KG1 (cell line): Measurements from ENCODE around the gene PDS5B.
"Not testable (repeated sequence)": the region's sequence is repeated elsewhere in the genome, so short reads cannot be mapped to it uniquely, and the experiment has no call there.

Experiments used
- DNase-seq: peaks from one replicate; lab custom pipeline; 2025; lab: John Stamatoyannopoulos, UW

Gene PDS5B

GRCh38 chr13:32802159-32802558 is 215.9 kb downstream of the PDS5B start:
- no peak for DNase-seq

DNA sequence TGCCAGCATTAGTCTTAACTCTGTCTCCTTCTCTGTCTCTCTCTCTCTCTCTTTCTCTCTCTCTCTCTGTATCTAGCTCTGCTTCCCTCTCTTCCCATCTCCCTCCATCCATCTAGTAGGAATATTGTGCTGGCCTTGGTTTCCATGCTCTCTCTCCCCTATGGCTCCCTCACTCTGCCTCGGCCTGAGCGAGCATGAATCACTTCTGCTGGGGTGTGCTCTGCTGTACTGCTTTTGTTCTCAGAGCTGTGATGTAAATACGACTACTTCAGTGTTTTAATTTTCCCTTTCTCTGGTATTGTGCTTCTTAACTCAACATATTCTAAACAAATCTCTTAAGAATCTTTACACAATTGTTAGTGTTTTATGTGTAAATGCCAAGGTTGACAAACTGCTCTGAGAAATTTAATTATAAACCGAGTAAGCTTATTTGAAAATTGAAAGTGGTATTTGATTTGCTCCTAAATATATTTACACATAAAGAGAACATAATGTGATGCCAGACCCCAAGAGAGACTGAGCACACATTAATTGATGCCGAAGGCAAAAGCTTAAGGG is 218.5 kb downstream of the PDS5B start:
- DNase-seq, result no peak

GRCh38 chr13:32811297-32811800 is 225.1 kb downstream of the PDS5B start:
- peak; percentile 14 for DNase-seq

GRCh38 chr13:32821149-32821688 is 235.0 kb downstream of the PDS5B start:
- no peak for DNase-seq

DNA sequence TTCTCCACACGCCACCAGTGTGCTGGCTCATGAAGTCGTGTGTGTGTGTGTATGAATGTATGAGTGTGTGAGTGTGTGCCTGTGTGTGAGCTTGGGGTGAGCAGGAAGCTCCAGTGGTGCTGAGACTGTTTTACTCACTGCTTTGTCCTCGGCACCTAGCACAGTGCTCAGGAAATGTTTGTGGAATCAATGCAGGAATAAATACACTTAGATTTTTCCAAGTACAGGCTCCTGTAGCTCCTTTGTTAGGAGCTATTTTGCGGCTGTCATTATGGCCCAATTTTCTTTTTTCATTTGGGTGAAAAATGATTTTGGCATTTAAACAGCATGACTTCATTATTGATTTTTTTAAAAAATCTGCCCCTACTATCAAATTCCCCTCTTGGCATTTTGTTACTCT is 236.5 kb downstream of the PDS5B start:
- no peak for DNase-seq

DNA sequence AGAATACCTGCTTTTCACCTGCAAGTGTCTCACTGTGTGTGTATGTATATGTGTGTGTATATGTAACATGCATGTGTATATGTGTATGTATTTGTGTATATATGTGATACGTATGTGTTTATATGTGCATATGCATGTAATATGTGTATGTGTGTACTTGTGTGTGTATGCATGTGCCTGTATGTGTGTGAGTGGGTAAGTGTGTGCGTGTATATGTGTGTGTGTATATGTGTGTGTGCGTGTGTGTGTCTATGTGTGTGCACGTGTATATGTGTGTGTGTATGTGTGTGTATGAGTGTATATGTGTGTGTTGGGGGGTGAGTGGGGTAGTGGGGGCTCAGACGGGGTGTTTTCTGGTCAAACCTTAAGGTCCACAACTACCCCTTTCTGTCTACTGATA is 237.3 kb downstream of the PDS5B start:
- no peak for DNase-seq

DNA sequence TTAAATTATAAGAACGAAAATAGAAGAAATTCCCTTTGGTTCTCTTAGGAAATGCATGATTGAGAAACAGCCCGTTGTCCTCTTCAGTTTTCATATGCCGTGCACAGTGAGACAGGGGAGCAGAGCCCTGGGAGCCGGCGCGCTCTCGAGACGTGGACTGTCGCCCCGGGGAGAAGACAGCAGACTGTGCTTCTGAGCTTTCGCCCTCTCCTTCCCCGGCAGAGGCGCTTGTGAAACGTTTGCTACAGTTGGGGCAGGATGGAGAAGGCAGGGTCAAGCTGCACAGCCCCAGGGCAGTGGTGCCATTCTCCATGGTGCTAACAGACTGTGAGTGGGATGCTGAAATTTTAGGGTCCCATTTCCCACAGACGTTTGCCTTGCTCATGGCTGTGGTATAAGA is 237.8 kb downstream of the PDS5B start:
- DNase-seq, result no peak

- DNase-seq, result no peak
Observed at GRCh38 chr13:32824675-32825074, 238.4 kb downstream of the PDS5B start.

GRCh38 chr13:32825481-32825880 is 239.2 kb downstream of the PDS5B start:
- DNase-seq, result no peak

- DNase-seq, result not testable (repeated sequence)
Observed at GRCh38 chr13:32826372-32826771, 240.1 kb downstream of the PDS5B start.
